ENCODE measurements around the gene MARCHF10. TPM values are rescaled to one million over a fixed set of nuclear protein-coding genes. Genes with fewer than 3 reads are reported as not detected.

The MARCHF10 gene
- total RNA-seq, 1 experiment from 2014 or later, result not detected

DNA sequence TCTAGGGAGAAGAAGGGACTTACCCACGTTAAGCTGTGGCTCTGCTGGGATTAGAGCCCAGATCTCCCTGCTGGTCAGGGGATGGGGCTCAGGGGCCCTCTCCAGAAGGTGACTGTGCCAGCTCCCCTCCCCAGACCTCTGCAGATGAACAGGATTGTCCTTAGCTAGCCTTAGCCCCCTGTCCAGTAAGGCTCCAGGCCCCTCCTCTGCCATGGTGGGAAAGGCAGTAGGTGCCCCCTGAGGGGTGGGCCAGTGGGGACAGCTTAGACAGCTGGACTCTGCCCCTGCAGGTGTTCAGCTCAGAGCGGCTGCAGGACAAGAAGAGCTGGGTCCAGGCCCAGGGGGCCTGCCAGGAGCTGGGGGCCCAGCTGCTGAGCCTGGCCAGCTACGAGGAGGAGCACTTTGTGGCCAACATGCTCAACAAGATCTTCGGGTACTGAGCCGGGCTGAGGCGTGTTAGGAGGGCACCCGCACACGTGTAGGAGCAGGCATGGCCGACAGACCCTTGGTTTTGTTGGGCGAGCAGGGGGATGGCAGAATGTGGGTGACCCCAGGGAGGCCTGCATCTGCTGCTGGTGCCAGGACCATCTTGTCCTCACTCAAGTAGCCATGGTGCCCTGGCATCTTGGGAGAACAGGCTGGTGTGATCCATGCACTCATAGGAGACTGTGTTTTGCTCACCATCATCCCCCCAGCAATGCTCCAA is 129.7 kb downstream of the MARCHF10 start:
- DNase-seq (ENCODE audit: low read depth, low spot score), result no peak
- no TSS peak for BruUV-seq (replicated peaks)
- POLR2A ChIA-PET, result no interaction called here
- H3K9ac ChIP-seq (ENCODE audit: low read length), result no peak overlapping the region
- no peak overlapping the region for H2AFZ ChIP-seq (ENCODE audit: low read depth, low read length, poor library complexity, severe bottlenecking)
- H3K27ac ChIP-seq (ENCODE audit: low read depth, low read length), result no peak overlapping the region
- H3K9me2 ChIP-seq (ENCODE audit: insufficient read depth), result no peaks in the 10 kb centered on the region
- no peaks in the 10 kb centered on the region for H3K36me3 ChIP-seq (ENCODE audit: control insufficient read depth in 1 of 2, insufficient read depth in 2 of 2, low read length in 2 of 2)
- H3K79me2 ChIP-seq (ENCODE audit: insufficient read depth, low read length), result no peaks in the 10 kb centered on the region
- TF ChIP-seq YY1 (IDR thresholded peaks at IDR 0.05; ENCODE audit: extremely low read depth, insufficient replicate concordance, low read depth, low read length), result no peak
- TF ChIP-seq SP1 (IDR thresholded peaks at IDR 0.05; ENCODE audit: low read depth), result no peak
- TF ChIP-seq ZFX (IDR thresholded peaks at IDR 0.05), result no peak
- no peak for TF ChIP-seq ELF1 (IDR thresholded peaks at IDR 0.05; ENCODE audit: borderline replicate concordance, low read depth)
- no peak for TF ChIP-seq TCF7L2 (IDR thresholded peaks at IDR 0.05; ENCODE audit: borderline replicate concordance, extremely low read depth, insufficient read depth, insufficient read length)
- TF ChIP-seq REST (IDR thresholded peaks at IDR 0.05; ENCODE audit: low read depth), result no peak
- intact Hi-C loops (cut with micrococcal nuclease), result loop anchor here (10.0 kb wide), 1 partner anchor 406 kb away; no protein-coding TSS in a partner anchor
- no peaks in the 10 kb centered on the region for H3K27me3 ChIP-seq (ENCODE audit: insufficient read depth, low read length)
- RAD21 ChIA-PET (ENCODE audit: low non-redundant PET in 1 of 2, low total read pairs in 2 of 2, uncharacterized antibody in 2 of 2, unreplicated experiment in 2 of 2), result no interaction called here
- no peak overlapping the region for H3K4me3 ChIP-seq (replicated peaks in 1 of 2; ENCODE audit: low read depth in 1 of 2, low read length in 2 of 2)
- no peak overlapping the region for H3K4me2 ChIP-seq (ENCODE audit: low read length)
- CTCF ChIA-PET, result no interaction called here
- ATAC-seq, result no peak
- no peaks in the 10 kb centered on the region for H3K4me1 ChIP-seq (ENCODE audit: control insufficient read depth in 1 of 2, insufficient read depth in 2 of 2, low read length in 2 of 2)
- no peaks in the 10 kb centered on the region for H4K20me1 ChIP-seq (ENCODE audit: insufficient read depth)
- H3K9me3 ChIP-seq (ENCODE audit: control insufficient read depth in 1 of 2, insufficient read depth in 1 of 2, low read depth in 1 of 2, low read length in 2 of 2), result no peaks in the 10 kb centered on the region
